SW480 (cell line): Measurements from ENCODE around the gene SF3B4.
"Not testable (repeated sequence)": the region's sequence is repeated elsewhere in the genome, so short reads cannot be mapped to it uniquely, and the experiment has no call there.

ENCODE experiments used
- DNase-seq: peaks from one replicate; pipeline ENCODE4 v3.0.0-alpha.2; 2016; ENCODE audit warnings: low spot score

SF3B4 gene

GRCh38 chr1:149927563-149928400, at the start of gene SF3B4:
TSS of gene SF3B4 (minus strand) at chr1:149927803. CDS start at chr1:149927759, 44 bp downstream.
- peak; percentile 94 for DNase-seq

GRCh38 chr1:149977345-149977744, 49.7 kb upstream of the SF3B4 start:
- no peak for DNase-seq

- no peak for DNase-seq
Measured at GRCh38 chr1:149972547-149972946, 44.9 kb upstream of the SF3B4 start.

- DNase-seq, result no peak
Measured at GRCh38 chr1:149967646-149968045, 40.0 kb upstream of the SF3B4 start.

GRCh38 chr1:149967041-149967440, 39.4 kb upstream of the SF3B4 start:
- DNase-seq, result no peak

GRCh38 chr1:149966405-149966804, 38.8 kb upstream of the SF3B4 start:
- no peak for DNase-seq

- DNase-seq, result no peak
Measured at GRCh38 chr1:149965440-149965839, 37.8 kb upstream of the SF3B4 start.

- DNase-seq, result no peak
Measured at GRCh38 chr1:149963358-149963757, 35.8 kb upstream of the SF3B4 start.

- no peak for DNase-seq
Measured at GRCh38 chr1:149962736-149963135, 35.1 kb upstream of the SF3B4 start.

GRCh38 chr1:149962039-149962647, 34.5 kb upstream of the SF3B4 start:
- DNase-seq, result peak; percentile 71

GRCh38 chr1:149957548-149957947, 29.9 kb upstream of the SF3B4 start:
- not testable (repeated sequence) for DNase-seq

- no peak for DNase-seq
Measured at GRCh38 chr1:149949911-149950310, 22.3 kb upstream of the SF3B4 start.

GRCh38 chr1:149945206-149945605, 17.6 kb upstream of the SF3B4 start:
- no peak for DNase-seq

- no peak for DNase-seq
Measured at GRCh38 chr1:149942885-149943284, 15.3 kb upstream of the SF3B4 start.

GRCh38 chr1:149942207-149942606, 14.6 kb upstream of the SF3B4 start:
- no peak for DNase-seq

- no peak for DNase-seq
Measured at GRCh38 chr1:149940427-149940826, 12.8 kb upstream of the SF3B4 start.

GRCh38 chr1:149938668-149939003, 11.0 kb upstream of the SF3B4 start:
- not testable (repeated sequence) for DNase-seq

GRCh38 chr1:149937759-149938158, 10.2 kb upstream of the SF3B4 start:
- DNase-seq, result no peak

- peak; percentile 84 for DNase-seq
Measured at GRCh38 chr1:149936992-149937705, 9.5 kb upstream of the SF3B4 start.

- no peak for DNase-seq
Measured at GRCh38 chr1:149936170-149936991, 8.8 kb upstream of the SF3B4 start, which contains the start of gene MTMR11. TSS of gene MTMR11 (minus strand) at chr1:149936879. CDS start at chr1:149936647, 232 bp downstream.

GRCh38 chr1:149934356-149934755, 6.8 kb upstream of the SF3B4 start:
- no peak for DNase-seq

- DNase-seq, result no peak
Measured at GRCh38 chr1:149933208-149933607, 5.6 kb upstream of the SF3B4 start.
